SK-N-SH (cell line): ENCODE measurements around the gene CIC. TPM values are rescaled to one million over a fixed set of nuclear protein-coding genes. Genes with fewer than 3 reads are reported as not detected.

Experiments used
- CTCF ChIA-PET: fragments of 300-600, 350-600 bp; formaldehyde crosslinking; extraction: SDS; loops from one replicate; lab custom pipeline; 2021; lab: Yijun Ruan, JAX
- POLR2A ChIA-PET: fragments of 350-600 bp; sonication (Branson Sonifier 250); formaldehyde crosslinking; extraction: SDS; loops from one replicate; lab custom pipeline; 2020; ENCODE audit warnings: antibody characterized with exemption, inconsistent platforms; lab: Yijun Ruan, JAX
- DNase-seq: peaks from one replicate; pipeline ENCODE4 v3.0.0; 2012
- H2AFZ ChIP-seq: fragments of 200-600 bp; sonication (generic); 2 replicates; pipeline ENCODE4 v1.8.1; 2016; ENCODE audit warnings: antibody characterized with exemption, mild to moderate bottlenecking, low read depth
- H3F3A ChIP-seq: fragments of 200-600 bp; sonication (generic); replicated peaks from 2 replicates; pipeline ENCODE3; 2016; ENCODE audit warnings: antibody characterized with exemption, mild to moderate bottlenecking; ENCODE audit not compliant: insufficient read depth
- H3K27ac ChIP-seq, 2 experiments: fragments of 200-500 bp in 1 of 2; fragments of 200-600 bp in 1 of 2; sonication (Bioruptor generic) in 1 of 2; sonication (generic), shearing (Covaris generic) in 1 of 2; 2 replicates each; pipeline versions ENCODE4 v1.5.1 to v1.6.1; 2014 to 2016; ENCODE audit warnings: low read depth in 2 of 2, inconsistent platforms in 1 of 2, low read length in 1 of 2, mild to moderate bottlenecking in 1 of 2, mixed read lengths in 1 of 2
- H3K27me3 ChIP-seq: fragments of 200-600 bp; sonication (generic), shearing (Covaris generic); 2 replicates; pipeline ENCODE4 v1.6.1; 2016; ENCODE audit warnings: mixed run types; ENCODE audit not compliant: insufficient read depth
- H3K36me3 ChIP-seq, 2 experiments: fragments of 200-500 bp in 1 of 2; fragments of 200-600 bp in 1 of 2; sonication (Bioruptor generic) in 1 of 2; sonication (generic) in 1 of 2; replicated peaks in 1 of 2; 2 replicates each; pipeline versions ENCODE3 to v1.5.1; 2014 to 2016; ENCODE audit warnings: low read length in 1 of 2, mild to moderate bottlenecking in 1 of 2; ENCODE audit not compliant: insufficient read depth in 2 of 2, control insufficient read depth in 1 of 2
- H3K4me1 ChIP-seq, 2 experiments: fragments of 200-500 bp in 1 of 2; fragments of 200-600 bp in 1 of 2; sonication (Bioruptor generic) in 1 of 2; sonication (generic), shearing (Covaris generic) in 1 of 2; 2 replicates each; pipeline versions ENCODE4 v1.5.1 to v1.6.1; 2014 to 2016; ENCODE audit warnings: low read depth in 1 of 2, low read length in 1 of 2, mixed run types in 1 of 2; ENCODE audit not compliant: insufficient read depth in 2 of 2, control insufficient read depth in 1 of 2
- H3K4me2 ChIP-seq: fragments of 200-600 bp; sonication (generic), shearing (Covaris generic); 2 replicates; pipeline ENCODE4 v1.6.1; 2017; ENCODE audit warnings: mixed run types
- H3K4me3 ChIP-seq, 2 experiments: fragments of 200-500 bp in 1 of 2; fragments of 200-600 bp in 1 of 2; sonication (Bioruptor generic) in 1 of 2; sonication (generic), shearing (Covaris generic) in 1 of 2; 2 replicates each; pipeline versions ENCODE4 v1.5.1 to v1.8.1; 2014 to 2016; ENCODE audit warnings: low read depth in 2 of 2, inconsistent platforms in 1 of 2, low read length in 1 of 2, mild to moderate bottlenecking in 1 of 2, mixed read lengths in 1 of 2, moderate library complexity in 1 of 2
- H3K79me2 ChIP-seq: fragments of 200-600 bp; sonication (generic); 2 replicates; pipeline ENCODE4 v1.8.1; 2017; ENCODE audit warnings: mild to moderate bottlenecking; ENCODE audit not compliant: insufficient read depth
- H3K9ac ChIP-seq: fragments of 200-600 bp; sonication (generic); 2 replicates; pipeline ENCODE4 v1.6.1; 2017; ENCODE audit warnings: mixed run types
- H3K9me2 ChIP-seq: fragments of 200-600 bp; sonication (generic); 2 replicates; pipeline ENCODE4 v1.6.1; 2017; ENCODE audit warnings: mixed run types
- H3K9me3 ChIP-seq: fragments of 200-600 bp; sonication (generic); 2 replicates; pipeline ENCODE4 v1.6.1; 2017; ENCODE audit warnings: mixed run types, mild to moderate bottlenecking, moderate library complexity
- H4K20me1 ChIP-seq: fragments of 200-600 bp; sonication (generic); 2 replicates; pipeline ENCODE4 v1.6.1; 2017; ENCODE audit warnings: mild to moderate bottlenecking, mixed run types; ENCODE audit not compliant: insufficient read depth
- EP300 ChIP-seq, 2 experiments: IDR thresholded peaks; 2 replicates each; pipeline versions ENCODE4 v1.4.0 to v1.6.1; 2012; ENCODE audit warnings: borderline replicate concordance in 1 of 2, low read depth in 1 of 2, low read length in 1 of 2
- MEF2A ChIP-seq: IDR thresholded peaks from 2 replicates; pipeline ENCODE4 v1.4.0; 2012; ENCODE audit warnings: low read depth, borderline replicate concordance
- MXI1 ChIP-seq: IDR thresholded peaks from 2 replicates; pipeline ENCODE4 v1.6.1; 2012; ENCODE audit warnings: mild to moderate bottlenecking, low read depth, low read length, improper control_type of control experiment
- NRF1 ChIP-seq: IDR thresholded peaks from 2 replicates; pipeline ENCODE4 v1.6.1; 2012; ENCODE audit warnings: low read depth, mild to moderate bottlenecking, low read length
- REST ChIP-seq: IDR thresholded peaks from 2 replicates; pipeline ENCODE4 v1.6.1; 2012; ENCODE audit warnings: mild to moderate bottlenecking, low read depth, low read length, moderate library complexity
- RXRA ChIP-seq: IDR thresholded peaks from 2 replicates; pipeline ENCODE4 v1.4.0; 2012; ENCODE audit warnings: low read depth, mild to moderate bottlenecking, borderline replicate concordance
- TAF1 ChIP-seq: IDR thresholded peaks from 2 replicates; pipeline ENCODE4 v1.6.1; 2012; ENCODE audit warnings: low read depth, mild to moderate bottlenecking, low read length, moderate library complexity, borderline replicate concordance
- USF1 ChIP-seq: IDR thresholded peaks from 2 replicates; pipeline ENCODE4 v1.4.0; 2012; ENCODE audit warnings: low read depth, borderline replicate concordance
- WGBS: methylation state at CpG from one replicate; pipeline ENCODE4 v1.1.6; 2017; ENCODE audit warnings: low lambda C conversion rate; 5-methylcytosine and 5-hydroxymethylcytosine counted together
- polyA plus RNA-seq, 3 experiments: library from polyadenylated mRNA; depleted of rRNA; stranded (reverse); fragments of >200 nt; gene quantifications; 2 replicates each; pipeline ENCODE4 v1.2.3, GENCODE V29; 2012
- TF ChIP-seq, protein P1 (sequence below): IDR thresholded peaks from 2 replicates; pipeline ENCODE4 v1.4.0; 2012; ENCODE audit warnings: low read depth
- TF ChIP-seq, protein P2 (sequence below): IDR thresholded peaks from 2 replicates; pipeline ENCODE4 v1.4.0; 2012; ENCODE audit warnings: low read depth, borderline replicate concordance

The CIC gene
- polyA plus RNA-seq, 1 of the 3 experiments (the other 2 are of a cell fraction): 16.9 TPM

- H4K20me1 ChIP-seq: no peaks in the 10 kb centered on the region
- ChIA-PET CTCF (interaction anchor here (1.1 to 2.4 kb wide), 4 partner anchors 8 to 24 kb away, joined by 3 to 10 read pairs (median 5); no protein-coding TSS in a partner anchor), POLR2A (interaction anchor here (0.8 to 1.0 kb wide), 3 partner anchors 7 to 59 kb away, joined by 3 to 4 read pairs (median 3); no protein-coding TSS in a partner anchor)
- H3K9me3 ChIP-seq: no peaks in the 10 kb centered on the region
- H3K27ac ChIP-seq: peak overlapping the region; percentile 64 to 82; a peak in 3 of 4 replicates
- H3K9me2 ChIP-seq: no peaks in the 10 kb centered on the region
- H3K4me1 ChIP-seq: peaks cover 9 to 10% of the 10 kb centered on the region in 2 experiments; a peak in 3 of 4 replicates
- DNase-seq: peak; percentile 25
- peaks cover 13% of the 10 kb centered on the region for H3K79me2 ChIP-seq
- H3K27me3 ChIP-seq: no peaks in the 10 kb centered on the region
- H3K9ac ChIP-seq: peak overlapping the region; percentile 66; the same call in 1 of the 2 replicates
- peak overlapping the region; percentile 78 for H3K4me2 ChIP-seq
- peaks cover 9% of the 10 kb centered on the region for H3F3A ChIP-seq
- 82% methylated on average over 11 of the region's 11 CpGs for WGBS
- peak overlapping the region; percentile 87; the same call in 1 of the 2 replicates for H2AFZ ChIP-seq
- peak overlapping the region; percentile 24 to 86 for H3K4me3 ChIP-seq
- peaks cover 0 to 6% of the 10 kb centered on the region in 2 experiments for H3K36me3 ChIP-seq
- TF ChIP-seq TAF1 (no peak), MEF2A (no peak), RXRA (no peak), NRF1 (no peak), USF1 (no peak), REST (no peak), EP300 (IDR thresholded peaks at IDR 0.05; ENCODE audit: borderline replicate concordance in 1 of 2, low read depth in 1 of 2, low read length in 1 of 2) (no peak), MXI1 (no peak)
- TF ChIP-seq, protein P1, sequence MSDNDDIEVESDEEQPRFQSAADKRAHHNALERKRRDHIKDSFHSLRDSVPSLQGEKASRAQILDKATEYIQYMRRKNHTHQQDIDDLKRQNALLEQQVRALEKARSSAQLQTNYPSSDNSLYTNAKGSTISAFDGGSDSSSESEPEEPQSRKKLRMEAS: no peak
- TF ChIP-seq, protein P2, sequence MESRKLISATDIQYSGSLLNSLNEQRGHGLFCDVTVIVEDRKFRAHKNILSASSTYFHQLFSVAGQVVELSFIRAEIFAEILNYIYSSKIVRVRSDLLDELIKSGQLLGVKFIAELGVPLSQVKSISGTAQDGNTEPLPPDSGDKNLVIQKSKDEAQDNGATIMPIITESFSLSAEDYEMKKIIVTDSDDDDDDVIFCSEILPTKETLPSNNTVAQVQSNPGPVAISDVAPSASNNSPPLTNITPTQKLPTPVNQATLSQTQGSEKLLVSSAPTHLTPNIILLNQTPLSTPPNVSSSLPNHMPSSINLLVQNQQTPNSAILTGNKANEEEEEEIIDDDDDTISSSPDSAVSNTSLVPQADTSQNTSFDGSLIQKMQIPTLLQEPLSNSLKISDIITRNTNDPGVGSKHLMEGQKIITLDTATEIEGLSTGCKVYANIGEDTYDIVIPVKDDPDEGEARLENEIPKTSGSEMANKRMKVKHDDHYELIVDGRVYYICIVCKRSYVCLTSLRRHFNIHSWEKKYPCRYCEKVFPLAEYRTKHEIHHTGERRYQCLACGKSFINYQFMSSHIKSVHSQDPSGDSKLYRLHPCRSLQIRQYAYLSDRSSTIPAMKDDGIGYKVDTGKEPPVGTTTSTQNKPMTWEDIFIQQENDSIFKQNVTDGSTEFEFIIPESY: no peak
These were observed 34.0 kb downstream of the CIC start for GRCh38 chr19:42303101-42303464.
